LNCaP clone FGC (cell line): ENCODE data around the gene LRRK1.

Experiments
- DNase-seq: peaks from one replicate; pipeline ENCODE4 v3.0.0-alpha.2; 2011; ENCODE audit warnings: low read depth
- H3K4me3 ChIP-seq: 2 replicates; pipeline ENCODE4 v1.5.1; 2011; ENCODE audit warnings: mild to moderate bottlenecking, low read depth, low read length, control low read depth
- CTCF ChIP-seq: IDR thresholded peaks from 2 replicates; pipeline ENCODE4 v1.5.1; 2012; ENCODE audit warnings: mild to moderate bottlenecking; ENCODE audit not compliant: control insufficient read depth, insufficient read depth; ENCODE audit errors: extremely low read depth

LRRK1 gene

GRCh38 chr15:101001796-101002195, 82.6 kb downstream of the LRRK1 start:
- DNase-seq: no peak
- H3K4me3 ChIP-seq: no peak overlapping the region
- no peak for TF ChIP-seq CTCF

GRCh38 chr15:101003081-101003480, 83.9 kb downstream of the LRRK1 start:
- TF ChIP-seq CTCF: no peak
- no peak overlapping the region for H3K4me3 ChIP-seq
- no peak for DNase-seq

GRCh38 chr15:101003706-101004105, 84.5 kb downstream of the LRRK1 start:
- DNase-seq: no peak
- no peak for TF ChIP-seq CTCF
- H3K4me3 ChIP-seq: no peak overlapping the region

GRCh38 chr15:101004500-101004899, 85.3 kb downstream of the LRRK1 start:
- DNase-seq: no peak
- no peak overlapping the region for H3K4me3 ChIP-seq
- no peak for TF ChIP-seq CTCF

- no peak for DNase-seq
- no peak overlapping the region for H3K4me3 ChIP-seq
- TF ChIP-seq CTCF: no peak
These were observed 86.0 kb downstream of the LRRK1 start for GRCh38 chr15:101004986-101005747.

GRCh38 chr15:101006931-101007691, 88.0 kb downstream of the LRRK1 start:
- peak; percentile 87 for TF ChIP-seq CTCF
- no peak overlapping the region for H3K4me3 ChIP-seq
- DNase-seq: peak; percentile 36
